ENCODE measurements around the gene TMBIM6. TPM values are rescaled to one million over a fixed set of nuclear protein-coding genes. Genes with fewer than 3 reads are reported as not detected.

Gene TMBIM6
- total RNA-seq (2014; rRNA removed; shearing (Covaris generic)): 400 TPM in 2 replicates

- Histone ChIP-seq H3K4me1 (peaks cover 6% of the 10 kb centered on the region; the same call in 1 of the 2 replicates), H3K36me3 (peaks cover 6% of the 10 kb centered on the region; the same call in 1 of the 2 replicates), H3K4me3 (peak within 1 kb of the TSS; percentile 71), H3K9me3 (replicated peaks) (no peaks in the 10 kb centered on the region), H3K27me3 (no peaks in the 10 kb centered on the region), H3K27ac (peak within 1 kb of the TSS; percentile 82)
- DNase-seq: peak; percentile 100
Observed at GRCh38 chr12:49740930-49741881, at the start of gene TMBIM6. Gene TMBIM6 (plus strand): TSS chr12:49741557. CDS start chr12:49752494, 10,937 bp downstream.

GRCh38 chr12:49692851-49693250 is 48.5 kb upstream of the TMBIM6 start:
- H3K4me3 ChIP-seq: no peak overlapping the region

GRCh38 chr12:49693931-49694444 is 47.4 kb upstream of the TMBIM6 start:
- no peaks in the 10 kb centered on the region for H3K9me3 ChIP-seq (replicated peaks)
- H3K27me3 ChIP-seq: no peaks in the 10 kb centered on the region
- H3K4me1 ChIP-seq: peaks cover 9% of the 10 kb centered on the region
- no peak overlapping the region for H3K27ac ChIP-seq
- no peaks in the 10 kb centered on the region for H3K36me3 ChIP-seq
- DNase-seq: no peak
- H3K4me3 ChIP-seq: no peak overlapping the region

More at GRCh38 chr12:49692851-49693250, 48.5 kb upstream of the TMBIM6 start:
- Histone ChIP-seq H3K36me3 (no peaks in the 10 kb centered on the region), H3K27ac (no peak overlapping the region), H3K27me3 (no peaks in the 10 kb centered on the region), H3K9me3 (replicated peaks) (no peaks in the 10 kb centered on the region), H3K4me1 (no peaks in the 10 kb centered on the region)
- DNase-seq: no peak

DNA sequence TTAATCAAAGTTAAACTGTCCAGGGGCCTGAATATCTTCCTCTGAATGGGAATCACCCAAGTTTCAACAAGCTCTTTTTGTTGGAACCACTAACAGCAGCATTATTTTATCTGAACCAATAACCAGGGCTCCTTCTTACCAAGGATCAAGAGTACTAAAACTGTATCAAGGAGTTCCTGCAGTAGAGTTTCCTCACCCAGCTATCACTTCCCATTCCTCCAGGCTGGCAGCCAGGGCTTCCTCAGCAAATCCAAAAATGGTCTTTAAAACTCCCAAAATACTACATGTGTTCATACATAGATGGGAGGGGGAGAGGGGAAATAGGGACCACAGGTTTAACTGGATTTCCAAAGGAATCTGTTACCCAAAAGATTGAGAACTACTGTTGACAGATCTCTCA is 44.6 kb upstream of the TMBIM6 start:
- Histone ChIP-seq H3K4me3 (no peak overlapping the region), H3K4me1 (peaks cover 19% of the 10 kb centered on the region), H3K27ac (no peak overlapping the region), H3K36me3 (no peaks in the 10 kb centered on the region), H3K27me3 (no peaks in the 10 kb centered on the region), H3K9me3 (replicated peaks) (no peaks in the 10 kb centered on the region)
- no peak for DNase-seq

- H3K4me1 ChIP-seq: peaks cover 30% of the 10 kb centered on the region
- H3K27ac ChIP-seq: no peak overlapping the region
Observed at GRCh38 chr12:49697808-49698207, 43.5 kb upstream of the TMBIM6 start.

GRCh38 chr12:49698619-49699545 is 42.5 kb upstream of the TMBIM6 start:
- Histone ChIP-seq H3K4me1 (peaks cover 40% of the 10 kb centered on the region), H3K36me3 (no peaks in the 10 kb centered on the region), H3K4me3 (no peak overlapping the region), H3K27ac (peak overlapping the region; percentile 46), H3K27me3 (no peaks in the 10 kb centered on the region), H3K9me3 (replicated peaks) (no peaks in the 10 kb centered on the region)
- DNase-seq: peak; percentile 64 to 80

More at GRCh38 chr12:49697808-49698207, 43.5 kb upstream of the TMBIM6 start:
- Histone ChIP-seq H3K9me3 (replicated peaks) (no peaks in the 10 kb centered on the region), H3K4me3 (no peak overlapping the region), H3K27me3 (no peaks in the 10 kb centered on the region), H3K36me3 (no peaks in the 10 kb centered on the region)
- DNase-seq: no peak

GRCh38 chr12:49702009-49702408 is 39.3 kb upstream of the TMBIM6 start:
- peak in 1 of 2 experiments; percentile 24 for DNase-seq
- Histone ChIP-seq H3K9me3 (replicated peaks) (no peaks in the 10 kb centered on the region), H3K4me3 (no peak overlapping the region), H3K27ac (peak overlapping the region; percentile 87), H3K27me3 (no peaks in the 10 kb centered on the region), H3K36me3 (no peaks in the 10 kb centered on the region), H3K4me1 (peaks cover 51% of the 10 kb centered on the region)

DNA sequence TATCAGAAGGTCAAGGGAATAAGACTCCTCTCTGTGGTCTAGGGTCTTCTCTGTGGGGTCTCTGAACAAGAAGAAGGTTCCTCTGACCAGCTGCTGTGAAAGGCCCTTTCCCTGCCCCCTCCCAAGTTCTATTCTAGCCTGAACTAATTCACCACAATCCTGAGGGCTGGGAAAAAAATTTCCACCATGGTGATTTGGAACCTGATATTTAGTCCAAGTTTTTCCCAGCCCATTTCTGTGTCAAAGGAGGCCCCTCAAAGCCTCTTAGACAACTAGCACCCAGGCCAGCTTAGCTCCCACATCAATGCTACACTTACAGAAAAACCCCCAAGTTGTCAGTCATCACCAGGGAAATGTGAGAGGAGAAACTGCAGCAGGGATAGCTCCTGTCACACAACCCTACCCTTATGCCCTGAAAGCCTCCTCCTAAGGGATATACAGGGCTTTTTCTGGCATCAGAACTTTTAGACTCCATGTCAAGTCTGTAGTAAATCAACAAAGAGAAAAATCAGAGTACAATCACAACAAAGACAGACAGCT is 38.6 kb upstream of the TMBIM6 start:
- DNase-seq: peak; percentile 75 to 95
- no peaks in the 10 kb centered on the region for H3K27me3 ChIP-seq
- no peaks in the 10 kb centered on the region for H3K36me3 ChIP-seq
- no peak overlapping the region for H3K4me3 ChIP-seq
- peak overlapping the region; percentile 87 for H3K27ac ChIP-seq
- peaks cover 51% of the 10 kb centered on the region for H3K4me1 ChIP-seq
- H3K9me3 ChIP-seq (replicated peaks): no peaks in the 10 kb centered on the region

- H3K4me1 ChIP-seq: peaks cover 46% of the 10 kb centered on the region
- DNase-seq: peak; percentile 23 to 50
- H3K27ac ChIP-seq: peak overlapping the region; percentile 87
Observed at GRCh38 chr12:49703647-49704137, 37.7 kb upstream of the TMBIM6 start.

GRCh38 chr12:49705479-49706134 is 35.8 kb upstream of the TMBIM6 start:
- H3K36me3 ChIP-seq: no peaks in the 10 kb centered on the region
- peak; percentile 89 to 93 for DNase-seq
- H3K27me3 ChIP-seq: no peaks in the 10 kb centered on the region
- H3K27ac ChIP-seq: peak overlapping the region; percentile 72
- peak overlapping the region; percentile 98 for H3K4me3 ChIP-seq
- no peaks in the 10 kb centered on the region for H3K9me3 ChIP-seq (replicated peaks)
- H3K4me1 ChIP-seq: peaks cover 34% of the 10 kb centered on the region

More at GRCh38 chr12:49703647-49704137, 37.7 kb upstream of the TMBIM6 start:
- Histone ChIP-seq H3K27me3 (no peaks in the 10 kb centered on the region), H3K9me3 (replicated peaks) (no peaks in the 10 kb centered on the region), H3K36me3 (no peaks in the 10 kb centered on the region), H3K4me3 (no peak overlapping the region)

DNA sequence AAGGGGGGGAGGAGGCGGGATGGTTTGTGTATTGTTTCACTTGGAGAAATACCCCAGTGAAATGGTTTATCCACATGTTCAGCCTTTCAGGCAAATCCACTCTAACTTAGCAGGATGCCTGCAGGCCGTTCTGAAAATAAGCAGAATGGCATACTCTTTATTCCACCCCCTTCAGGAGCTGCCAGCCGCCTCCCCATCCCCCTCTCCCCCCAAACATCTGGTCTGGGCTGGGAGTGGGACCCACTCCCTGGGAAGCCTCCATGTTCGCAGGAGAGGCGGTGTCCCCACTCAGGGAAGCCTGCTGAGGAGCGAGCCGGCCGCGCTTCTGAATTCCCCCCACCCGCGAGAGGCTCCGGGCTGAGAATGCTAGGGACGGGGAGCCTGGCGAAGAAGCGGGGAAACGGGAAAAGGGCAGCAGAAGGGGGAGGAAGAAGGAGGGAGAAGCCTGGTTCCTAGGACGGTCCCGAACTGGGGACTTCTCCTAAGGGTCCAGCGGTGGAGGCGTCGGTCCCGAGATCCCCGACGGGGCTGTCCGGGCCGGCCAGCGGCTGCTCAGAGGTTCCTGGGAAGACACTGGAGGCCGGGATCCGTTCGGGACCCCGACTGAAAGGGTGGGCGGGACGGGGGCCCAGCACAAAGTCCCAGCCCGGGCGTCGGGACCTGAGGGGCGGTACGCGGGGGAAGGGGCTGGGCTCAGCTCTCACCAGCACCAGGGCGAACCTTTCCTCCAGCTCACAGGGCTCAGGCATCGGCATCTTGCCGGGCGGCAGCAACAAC is 34.8 kb upstream of the TMBIM6 start:
- peak overlapping the region; percentile 72 for H3K27ac ChIP-seq
- peaks cover 34% of the 10 kb centered on the region for H3K4me1 ChIP-seq
- peak overlapping the region; percentile 98 for H3K4me3 ChIP-seq
- H3K9me3 ChIP-seq (replicated peaks): no peaks in the 10 kb centered on the region; the same call in 1 of the 2 replicates
- DNase-seq: peak; percentile 67 to 69
- no peaks in the 10 kb centered on the region for H3K36me3 ChIP-seq
- H3K27me3 ChIP-seq: no peaks in the 10 kb centered on the region

DNA sequence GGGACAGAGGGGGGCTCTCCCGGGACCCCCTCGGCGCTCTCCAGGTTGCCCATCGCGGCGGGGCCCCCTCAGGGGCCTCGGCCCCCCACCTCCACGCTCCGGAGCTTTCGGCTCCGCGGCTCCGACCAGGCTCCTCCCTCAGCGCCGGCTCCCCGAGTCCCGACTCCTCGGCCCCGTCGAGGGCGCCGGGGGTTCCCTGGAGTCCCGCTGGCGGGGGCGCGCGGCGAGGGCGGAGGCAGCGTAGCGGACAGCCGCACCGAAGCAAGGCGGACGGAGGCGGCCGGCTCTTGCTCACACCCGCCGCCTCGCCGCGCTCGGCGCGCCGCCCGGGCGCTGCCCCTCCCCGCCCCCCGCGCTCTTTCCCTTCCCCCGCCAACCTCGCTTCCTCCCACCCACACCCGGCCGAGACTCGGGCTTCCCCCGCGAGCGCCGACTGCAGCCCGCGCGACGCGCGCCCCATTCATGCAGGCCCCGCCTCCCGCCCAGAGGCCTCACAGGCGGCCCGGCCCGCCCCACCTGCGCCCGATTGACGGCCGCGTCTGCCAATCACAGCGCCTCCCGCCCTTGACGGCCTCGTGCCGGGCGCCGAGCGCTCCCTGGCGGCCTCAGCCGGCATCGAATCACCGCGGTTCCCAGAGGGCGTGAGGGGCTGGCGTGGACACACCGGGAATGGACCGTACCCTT is 34.1 kb upstream of the TMBIM6 start, which contains the start of gene FMNL3:
TSS of gene FMNL3 (minus strand) at position 278 of the 684 bp plus-strand sequence. CDS start at position 53, 225 bp downstream.
- peak within 1 kb of the TSS; percentile 72 for H3K27ac ChIP-seq
- no peaks in the 10 kb centered on the region for H3K27me3 ChIP-seq
- no peaks in the 10 kb centered on the region; the same call in 1 of the 2 replicates for H3K9me3 ChIP-seq (replicated peaks)
- no peaks in the 10 kb centered on the region for H3K36me3 ChIP-seq
- DNase-seq: peak; percentile 98 to 99
- peaks cover 27% of the 10 kb centered on the region for H3K4me1 ChIP-seq
- H3K4me3 ChIP-seq: peak within 1 kb of the TSS; percentile 98
